H9 (cell line): ENCODE data around the gene EPS8L3. TPM values are rescaled to one million over a fixed set of nuclear protein-coding genes. Genes with fewer than 3 reads are reported as not detected.

Experiments used
- DNase-seq: peaks from one replicate; pipeline ENCODE4 v3.0.0-alpha.2; 2017
- H2AFZ ChIP-seq: one replicate; pipeline ENCODE4 v1.6.1; 2013; ENCODE audit warnings: mild to moderate bottlenecking, low read length, control low read depth, moderate library complexity
- H2AK5ac ChIP-seq: 2 replicates; pipeline ENCODE4 v1.6.1; 2013; ENCODE audit warnings: low read length, control low read depth, mixed read lengths; ENCODE audit not compliant: insufficient read length
- H2BK120ac ChIP-seq: one replicate; pipeline ENCODE4 v1.6.1; 2013; ENCODE audit warnings: low read depth, mild to moderate bottlenecking, low read length, control low read depth, inconsistent platforms; ENCODE audit not compliant: poor library complexity, severe bottlenecking
- H2BK12ac ChIP-seq: 2 replicates; pipeline ENCODE4 v1.6.1; 2013; ENCODE audit warnings: low read length, control low read depth, mixed read lengths, low read depth; ENCODE audit not compliant: insufficient read length
- H2BK15ac ChIP-seq: 2 replicates; pipeline ENCODE4 v1.6.1; 2013; ENCODE audit warnings: low read depth, low read length, control low read depth
- H2BK20ac ChIP-seq: one replicate; pipeline ENCODE4 v1.6.1; 2013; ENCODE audit warnings: low read depth, mild to moderate bottlenecking, low read length, control low read depth, inconsistent platforms; ENCODE audit not compliant: poor library complexity, severe bottlenecking
- H2BK5ac ChIP-seq: 2 replicates; pipeline ENCODE4 v1.6.1; 2013; ENCODE audit warnings: low read length, control low read depth, mixed read lengths; ENCODE audit not compliant: insufficient read length
- H3K14ac ChIP-seq: 2 replicates; pipeline ENCODE4 v1.6.1; 2013; ENCODE audit warnings: low read length, control low read depth; ENCODE audit not compliant: insufficient read depth
- H3K18ac ChIP-seq: 2 replicates; pipeline ENCODE4 v1.6.1; 2013; ENCODE audit warnings: low read depth, mild to moderate bottlenecking, mixed read lengths, low read length, control low read depth; ENCODE audit not compliant: insufficient read length
- H3K23ac ChIP-seq: 2 replicates; pipeline ENCODE4 v1.6.1; 2013; ENCODE audit warnings: low read length, control low read depth, mixed read lengths, low read depth; ENCODE audit not compliant: insufficient read length
- H3K23me2 ChIP-seq: 2 replicates; pipeline ENCODE4 v1.6.1; 2013; ENCODE audit warnings: low read depth, mild to moderate bottlenecking, mixed read lengths, low read length, control low read depth; ENCODE audit not compliant: insufficient read length, poor library complexity, severe bottlenecking
- H3K27ac ChIP-seq: 2 replicates; pipeline ENCODE4 v1.5.1; 2013; ENCODE audit warnings: low read length, control low read depth, mixed read lengths, low read depth; ENCODE audit not compliant: insufficient read length
- H3K27me3 ChIP-seq: 2 replicates; pipeline ENCODE4 v1.6.1; 2013; ENCODE audit warnings: low read length, control low read depth, inconsistent platforms; ENCODE audit not compliant: insufficient read depth
- H3K4ac ChIP-seq: 2 replicates; pipeline ENCODE4 v1.6.1; 2013; ENCODE audit warnings: low read depth, mild to moderate bottlenecking, control low read depth, inconsistent platforms, low read length, moderate library complexity
- H3K4me1 ChIP-seq: 2 replicates; pipeline ENCODE4 v1.6.1; 2013; ENCODE audit warnings: low read length, control low read depth, inconsistent platforms; ENCODE audit not compliant: insufficient read depth
- H3K4me2 ChIP-seq: 2 replicates; pipeline ENCODE4 v1.6.1; 2013; ENCODE audit warnings: low read length, control low read depth, mixed read lengths; ENCODE audit not compliant: insufficient read length, insufficient read depth
- H3K56ac ChIP-seq: 2 replicates; pipeline ENCODE4 v1.6.1; 2013; ENCODE audit warnings: low read depth, mild to moderate bottlenecking, mixed read lengths, low read length, control low read depth; ENCODE audit not compliant: insufficient read length
- H3K79me1 ChIP-seq: 2 replicates; pipeline ENCODE4 v1.6.1; 2013; ENCODE audit warnings: low read depth, mild to moderate bottlenecking, moderate library complexity, low read length, control low read depth, inconsistent platforms; ENCODE audit not compliant: insufficient read depth, poor library complexity, severe bottlenecking
- H3K79me2 ChIP-seq: 2 replicates; pipeline ENCODE4 v1.6.1; 2013; ENCODE audit warnings: low read length, control low read depth, inconsistent platforms; ENCODE audit not compliant: insufficient read depth
- H3K9ac ChIP-seq: 2 replicates; pipeline ENCODE4 v1.6.1; 2013; ENCODE audit warnings: low read length, control low read depth, mixed read lengths; ENCODE audit not compliant: insufficient read length; ENCODE audit errors: extremely low read depth
- H3K9me3 ChIP-seq: one replicate; pipeline ENCODE4 v1.6.1; 2013; ENCODE audit warnings: low read depth, low read length, inconsistent platforms; ENCODE audit not compliant: control insufficient read depth
- H3T11ph ChIP-seq: one replicate; pipeline ENCODE4 v1.6.1; 2013; ENCODE audit warnings: mild to moderate bottlenecking, low read length, control low read depth, inconsistent platforms
- H4K20me1 ChIP-seq: one replicate; pipeline ENCODE4 v1.6.1; 2013; ENCODE audit not compliant: control insufficient read depth, insufficient read length, insufficient read depth
- H4K5ac ChIP-seq: 2 replicates; pipeline ENCODE4 v1.6.1; 2013; ENCODE audit warnings: low read depth, mild to moderate bottlenecking, mixed read lengths, low read length, control low read depth; ENCODE audit not compliant: insufficient read length
- H4K8ac ChIP-seq: replicated peaks from 2 replicates; pipeline ENCODE4 v1.6.1; 2013; ENCODE audit warnings: low read length, control low read depth, mixed read lengths, low read depth; ENCODE audit not compliant: insufficient read length
- H4K91ac ChIP-seq: 2 replicates; pipeline ENCODE4 v1.6.1; 2013; ENCODE audit warnings: low read depth, mild to moderate bottlenecking, moderate library complexity, mixed read lengths, low read length, control low read depth; ENCODE audit not compliant: insufficient read length
- H3K27ac Mint-ChIP-seq, 3 experiments: 2 replicates in 2 of 3; 3 replicates in 1 of 3; pipeline ENCODE4 v1.8.0; 2020 to 2021; ENCODE audit warnings: mixed read lengths in 3 of 3, mild to moderate bottlenecking in 1 of 3, moderate library complexity in 1 of 3
- H3K27me3 Mint-ChIP-seq: 2 replicates; pipeline ENCODE4 v1.8.0; 2021; ENCODE audit warnings: low read depth, mild to moderate bottlenecking, moderate library complexity, mixed read lengths
- H3K36me3 Mint-ChIP-seq, 3 experiments: 2 replicates in 2 of 3; 3 replicates in 1 of 3; pipeline ENCODE4 v1.8.0; 2020 to 2021; ENCODE audit warnings: low read depth in 3 of 3, mixed read lengths in 3 of 3; ENCODE audit not compliant: insufficient read depth in 1 of 3
- H3K4me1 Mint-ChIP-seq, 2 experiments: 2 replicates each; pipeline ENCODE4 v1.8.0; 2020; ENCODE audit warnings: mixed read lengths in 2 of 2
- H3K4me3 Mint-ChIP-seq, 2 experiments: 2 replicates in 1 of 2; 3 replicates in 1 of 2; pipeline ENCODE4 v1.8.0; 2020 to 2021; ENCODE audit warnings: mild to moderate bottlenecking in 2 of 2, mixed read lengths in 2 of 2, moderate library complexity in 1 of 2
- H3K9me3 Mint-ChIP-seq, 2 experiments: 2 replicates in 1 of 2; 3 replicates in 1 of 2; pipeline ENCODE4 v1.8.0; 2020; ENCODE audit warnings: mild to moderate bottlenecking in 2 of 2, mixed read lengths in 2 of 2, moderate library complexity in 1 of 2
- CTCF ChIP-seq: fragments of 200-600 bp; sonication (generic); conservative IDR thresholded peaks from 3 replicates; pipeline ENCODE4 v1.8.0; 2021; ENCODE audit warnings: antibody characterized with exemption, mild to moderate bottlenecking
- WGBS: extraction: QIAGEN DNeasy Blood & Tissue Kit; methylation state at CpG from one replicate; pipeline ENCODE4 v1.1.7; 2013; ENCODE audit warnings: missing lambda C conversion rate, low lambda C conversion rate, mixed read lengths; ENCODE audit not compliant: insufficient read length; ENCODE audit errors: extremely low coverage; 5-methylcytosine and 5-hydroxymethylcytosine counted together
- total RNA-seq: library from RNA; stranded (reverse); gene quantifications from 2 replicates; pipeline ENCODE4 v1.2.1, GENCODE V29; 2021

The EPS8L3 gene
- total RNA-seq, 1 experiment from 2014 or later: not detected

- H2AK5ac ChIP-seq: no peak overlapping the region
- H3K79me2 ChIP-seq: no peaks in the 10 kb centered on the region
- no peak overlapping the region for H2BK12ac ChIP-seq
- no peak overlapping the region for H2BK5ac ChIP-seq
- H2BK15ac ChIP-seq: no peak overlapping the region
- no peak overlapping the region for H2BK120ac ChIP-seq
- no peaks in the 10 kb centered on the region for H3K23me2 ChIP-seq
- Mint-ChIP-seq H3K4me3 (no peak overlapping the region), H3K4me1 (peaks cover 16 to 23% of the 10 kb centered on the region in 2 experiments), H3K9me3 (no peaks in the 10 kb centered on the region), H3K27ac (no peak overlapping the region), H3K27me3 (peaks cover 1% of the 10 kb centered on the region; the same call in 1 of the 2 replicates), H3K36me3 (no peaks in the 10 kb centered on the region)
- no peak overlapping the region for H3K18ac ChIP-seq
- H2AFZ ChIP-seq: no peak overlapping the region
- H2BK20ac ChIP-seq: no peak overlapping the region
- no peak overlapping the region for H3T11ph ChIP-seq
- no peak overlapping the region for H3K9ac ChIP-seq
- H4K91ac ChIP-seq: no peak overlapping the region
- H3K27me3 ChIP-seq: no peaks in the 10 kb centered on the region
- no peaks in the 10 kb centered on the region for H3K4me1 ChIP-seq
- no peak overlapping the region for H3K14ac ChIP-seq
- peak; percentile 14 for DNase-seq
- no peak overlapping the region for H3K56ac ChIP-seq
- no peaks in the 10 kb centered on the region for H3K79me1 ChIP-seq
- H4K20me1 ChIP-seq: no peaks in the 10 kb centered on the region
- no peak overlapping the region for H3K27ac ChIP-seq
- no peak overlapping the region for H4K5ac ChIP-seq
- TF ChIP-seq CTCF: no peak
- no CpG with 5 or more reads among the region's 3 CpGs for WGBS
- H3K4ac ChIP-seq: no peak overlapping the region
- no peak overlapping the region for H3K23ac ChIP-seq
- no peaks in the 10 kb centered on the region for H3K9me3 ChIP-seq
- no peak overlapping the region for H4K8ac ChIP-seq
- H3K4me2 ChIP-seq: no peak overlapping the region
Observed at GRCh38 chr1:109801791-109802135, 38.0 kb upstream of the EPS8L3 start.
